IMR-90 (cell line): Measurements from ENCODE around the gene DLX2. TPM values are rescaled to one million over a fixed set of nuclear protein-coding genes. Genes with fewer than 3 reads are reported as not detected.

Experiments
- ATAC-seq: fragments of 200-7000 bp; cut with Tn5 transposase; 2 replicates; pipeline ENCODE4 v1.9.1; 2020; ENCODE audit warnings: low read depth, mild to moderate bottlenecking, moderate library complexity
- BruUV-seq: library from RNA; stranded (reverse); fragments of 400-500 nt; replicated peaks from 2 replicates; lab custom pipeline; 2021; lab: Mats Ljungman, UMichigan
- CTCF ChIA-PET: fragments of 300-600 bp; formaldehyde crosslinking; extraction: SDS; loops from one replicate; lab custom pipeline; 2021; ENCODE audit warnings: antibody characterized with exemption; lab: Yijun Ruan, JAX
- POLR2A ChIA-PET: fragments of 300-600 bp; sonication (Branson Sonifier 250); formaldehyde crosslinking; loops from one replicate; lab custom pipeline; 2022; ENCODE audit warnings: antibody characterized with exemption; ENCODE audit not compliant: unreplicated experiment; lab: Charles Lee
- DNase-seq: peaks from one replicate; pipeline ENCODE4 v3.0.0; 2013
- H2AFZ ChIP-seq: replicated peaks from 2 replicates; pipeline ENCODE3; 2013; ENCODE audit warnings: low read length, mild to moderate bottlenecking; ENCODE audit not compliant: poor library complexity
- H2AK5ac ChIP-seq: 2 replicates; pipeline ENCODE4 v1.6.1; 2013; ENCODE audit warnings: low read depth, low read length, inconsistent platforms
- H2AK9ac ChIP-seq: replicated peaks from 2 replicates; pipeline ENCODE3; 2013; ENCODE audit warnings: mild to moderate bottlenecking, low read depth, low read length, moderate library complexity; ENCODE audit not compliant: poor library complexity
- H2BK120ac ChIP-seq: 2 replicates; pipeline ENCODE4 v1.6.1; 2013; ENCODE audit warnings: low read depth, low read length, inconsistent platforms
- H2BK15ac ChIP-seq: 3 replicates; pipeline ENCODE4 v1.6.1; 2013; ENCODE audit warnings: low read depth, low read length, inconsistent platforms
- H2BK20ac ChIP-seq: 2 replicates; pipeline ENCODE4 v1.6.1; 2013; ENCODE audit warnings: low read depth, mild to moderate bottlenecking, inconsistent platforms, low read length, moderate library complexity
- H2BK5ac ChIP-seq: 2 replicates; pipeline ENCODE4 v1.6.1; 2013; ENCODE audit warnings: mild to moderate bottlenecking, low read depth, low read length, inconsistent platforms; ENCODE audit not compliant: poor library complexity, severe bottlenecking
- H3K14ac ChIP-seq: replicated peaks from 2 replicates; pipeline ENCODE4 v1.6.1; 2013; ENCODE audit warnings: low read depth, low read length, inconsistent platforms
- H3K18ac ChIP-seq: 2 replicates; pipeline ENCODE4 v1.6.1; 2013; ENCODE audit warnings: low read depth, low read length, control low read depth
- H3K23ac ChIP-seq: 2 replicates; pipeline ENCODE4 v1.6.1; 2013; ENCODE audit warnings: low read depth, low read length, inconsistent platforms
- H3K27ac ChIP-seq: 2 replicates; pipeline ENCODE4 v1.5.1; 2013; ENCODE audit warnings: mild to moderate bottlenecking, control low read depth, low read length; ENCODE audit not compliant: insufficient read depth
- H3K27me3 ChIP-seq: 2 replicates; pipeline ENCODE4 v1.6.1; 2013; ENCODE audit warnings: low read length; ENCODE audit not compliant: control insufficient read depth, insufficient read depth
- H3K36me3 ChIP-seq: 2 replicates; pipeline ENCODE4 v1.6.1; 2013; ENCODE audit warnings: low read length, mixed read lengths; ENCODE audit not compliant: control insufficient read depth, insufficient read depth
- H3K4ac ChIP-seq: 2 replicates; pipeline ENCODE4 v1.6.1; 2013; ENCODE audit warnings: low read depth, low read length, inconsistent platforms
- H3K4me1 ChIP-seq: 2 replicates; pipeline ENCODE4 v1.6.1; 2013; ENCODE audit warnings: low read length, mixed read lengths; ENCODE audit not compliant: control insufficient read depth, insufficient read depth
- H3K4me2 ChIP-seq: 2 replicates; pipeline ENCODE4 v1.6.1; 2013; ENCODE audit warnings: low read depth, mild to moderate bottlenecking, control low read depth, low read length, moderate library complexity
- H3K4me3 ChIP-seq: 2 replicates; pipeline ENCODE4 v1.5.1; 2013; ENCODE audit warnings: low read depth, mild to moderate bottlenecking, control low read depth, low read length, moderate library complexity; ENCODE audit not compliant: insufficient read depth
- H3K56ac ChIP-seq: 2 replicates; pipeline ENCODE4 v1.6.1; 2013; ENCODE audit warnings: low read length, inconsistent platforms; ENCODE audit not compliant: insufficient read depth; ENCODE audit errors: extremely low read depth
- H3K79me1 ChIP-seq, 2 experiments: 2 replicates each; pipeline ENCODE4 v1.6.1; 2013; ENCODE audit warnings: low read length in 2 of 2, inconsistent platforms in 1 of 2, low read depth in 1 of 2
- H3K9ac ChIP-seq: 2 replicates; pipeline ENCODE4 v1.6.1; 2013; ENCODE audit warnings: low read depth, low read length, control low read depth
- H3K9me1 ChIP-seq: 2 replicates; pipeline ENCODE4 v1.6.1; 2013; ENCODE audit warnings: low read length, inconsistent platforms; ENCODE audit not compliant: insufficient read depth
- H3K9me3 ChIP-seq: 2 replicates; pipeline ENCODE4 v1.6.1; 2013; ENCODE audit warnings: low read length; ENCODE audit not compliant: control insufficient read depth, insufficient read depth
- H4K20me1 ChIP-seq: 2 replicates; pipeline ENCODE4 v1.6.1; 2013; ENCODE audit warnings: low read length, inconsistent platforms; ENCODE audit not compliant: insufficient read depth
- H4K5ac ChIP-seq: 2 replicates; pipeline ENCODE4 v1.6.1; 2013; ENCODE audit warnings: mild to moderate bottlenecking, low read depth, low read length, control low read depth
- H4K8ac ChIP-seq, 2 experiments: 2 replicates each; pipeline ENCODE4 v1.6.1; 2013; ENCODE audit warnings: low read depth in 2 of 2, low read length in 2 of 2, control low read depth in 1 of 2, inconsistent platforms in 1 of 2
- H4K91ac ChIP-seq: 2 replicates; pipeline ENCODE4 v1.6.1; 2013; ENCODE audit warnings: low read depth, low read length, inconsistent platforms; ENCODE audit not compliant: insufficient read depth
- BHLHE40 ChIP-seq: fragments of 150-350 bp; IDR thresholded peaks from 2 replicates; pipeline ENCODE4 v1.6.1; 2016; ENCODE audit warnings: mild to moderate bottlenecking, low read depth, low read length
- CEBPB ChIP-seq: IDR thresholded peaks from 2 replicates; pipeline ENCODE4 v1.6.1; 2012; ENCODE audit warnings: low read depth, low read length, improper control_type of control experiment
- CHD1 ChIP-seq: IDR thresholded peaks from 2 replicates; pipeline ENCODE4 v1.6.1; 2012; ENCODE audit warnings: low read depth, low read length, improper control_type of control experiment
- FOS ChIP-seq: fragments of 150-350 bp; IDR thresholded peaks from 2 replicates; pipeline ENCODE4 v1.6.1; 2016; ENCODE audit warnings: low read depth, low read length
- MAZ ChIP-seq: IDR thresholded peaks from 2 replicates; pipeline ENCODE4 v1.6.1; 2012; ENCODE audit warnings: low read depth, mild to moderate bottlenecking, low read length, improper control_type of control experiment, moderate library complexity, borderline replicate concordance
- RAD21 ChIP-seq: IDR thresholded peaks from 2 replicates; pipeline ENCODE4 v1.6.1; 2012; ENCODE audit warnings: low read length, improper control_type of control experiment
- RFX5 ChIP-seq: IDR thresholded peaks from 2 replicates; pipeline ENCODE4 v1.8.0; 2012; ENCODE audit warnings: low read depth, mild to moderate bottlenecking, low read length, moderate library complexity
- WGBS, 2 experiments: methylation state at CpG; one replicate each; pipeline versions ENCODE4 v1.1.5 to v1.1.7; 2013; ENCODE audit warnings: missing lambda C conversion rate in 2 of 2; ENCODE audit not compliant: insufficient read length in 1 of 2; ENCODE audit errors: extremely low coverage in 2 of 2; 5-methylcytosine and 5-hydroxymethylcytosine counted together
- dilution Hi-C: fragments of 300-500 bp; cut with HindIII; formaldehyde crosslinking; loops from one replicate; pipeline ENCODE4 v1.14.3; 2018; ENCODE audit warnings: low sequenced_read_pairs; ENCODE audit not compliant: unreplicated experiment
- in situ Hi-C: fragments of 300-500 bp; cut with MboI; formaldehyde crosslinking; loops from 3 replicates; pipeline ENCODE4 v1.14.3; 2019; ENCODE audit warnings: low sequenced_read_pairs, inconsistent platforms, mixed read lengths
- intact Hi-C: fragments of 100-400 bp; cut with micrococcal nuclease; formaldehyde crosslinking; loops from 2 replicates; pipeline ENCODE4 v1.10.0; 2022
- polyA plus RNA-seq, 3 experiments: library from polyadenylated mRNA; depleted of rRNA; stranded (reverse); fragments of >200 nt; gene quantifications; 2 replicates each; pipeline ENCODE4 v1.2.3, GENCODE V29; 2012; ENCODE audit warnings: low replicate concordance in 1 of 3
- total RNA-seq: library from RNA; depleted of rRNA; stranded (reverse); fragments of >200 nt; gene quantifications from 2 replicates; pipeline ENCODE4 v1.2.3, GENCODE V29; 2012
- TF ChIP-seq, protein P1 (sequence below): fragments of 150-350 bp; IDR thresholded peaks from 2 replicates; pipeline ENCODE4 v1.6.1; 2017; ENCODE audit warnings: mild to moderate bottlenecking, antibody characterized with exemption, low read length, low read depth

Gene DLX2
- total and polyA plus RNA-seq, 2 of the 4 experiments (the other 2 are of a cell fraction): 0.38 TPM; not detected in 1

DNA sequence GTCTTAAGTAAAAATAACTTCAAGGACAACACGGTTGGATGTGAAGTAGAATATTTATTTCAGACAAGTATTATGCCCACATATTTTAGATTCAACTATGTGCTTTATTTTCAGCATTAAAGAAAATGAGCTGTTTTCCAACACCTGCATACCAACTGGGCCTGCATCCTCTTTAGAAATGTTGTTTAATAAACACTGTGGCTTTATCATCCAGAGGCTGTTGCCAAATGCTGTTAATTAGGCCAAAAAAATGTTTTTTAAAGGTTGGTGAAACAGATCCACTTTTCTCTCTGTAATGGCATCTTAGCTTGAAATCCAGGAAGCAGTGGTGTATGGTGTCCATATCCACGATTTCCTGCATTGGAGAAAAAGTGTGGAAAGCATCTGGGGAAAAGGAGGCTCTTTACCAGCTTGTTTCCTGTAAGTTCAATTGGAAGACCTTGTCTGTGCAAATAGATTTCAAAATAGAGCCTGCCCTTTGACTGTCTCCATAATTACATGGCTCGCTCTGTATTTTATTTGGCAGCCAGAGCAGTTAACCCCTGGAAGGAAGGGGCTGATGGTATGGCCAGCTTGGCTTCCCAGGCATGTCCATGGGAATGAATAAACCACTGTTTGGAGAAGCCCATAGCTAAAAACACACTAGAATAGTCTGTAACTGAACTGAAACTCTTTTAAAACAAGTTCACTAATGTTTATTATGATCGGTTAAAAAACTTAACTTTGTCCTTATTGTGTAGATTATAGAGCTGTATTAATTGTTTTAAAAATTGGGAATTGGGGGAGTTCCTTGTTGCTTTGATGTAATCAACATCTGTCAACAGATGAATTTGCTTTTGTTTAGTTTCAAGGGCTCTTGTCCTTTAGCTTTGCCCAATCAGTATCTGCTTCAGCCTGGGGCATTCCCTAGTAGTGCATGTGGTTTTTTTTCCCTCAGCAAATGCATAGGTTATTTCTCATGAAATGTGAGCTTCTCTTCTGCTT is 50.4 kb downstream of the DLX2 start (continued):
- TF ChIP-seq RAD21 (no peak), BHLHE40 (no peak)

DNA sequence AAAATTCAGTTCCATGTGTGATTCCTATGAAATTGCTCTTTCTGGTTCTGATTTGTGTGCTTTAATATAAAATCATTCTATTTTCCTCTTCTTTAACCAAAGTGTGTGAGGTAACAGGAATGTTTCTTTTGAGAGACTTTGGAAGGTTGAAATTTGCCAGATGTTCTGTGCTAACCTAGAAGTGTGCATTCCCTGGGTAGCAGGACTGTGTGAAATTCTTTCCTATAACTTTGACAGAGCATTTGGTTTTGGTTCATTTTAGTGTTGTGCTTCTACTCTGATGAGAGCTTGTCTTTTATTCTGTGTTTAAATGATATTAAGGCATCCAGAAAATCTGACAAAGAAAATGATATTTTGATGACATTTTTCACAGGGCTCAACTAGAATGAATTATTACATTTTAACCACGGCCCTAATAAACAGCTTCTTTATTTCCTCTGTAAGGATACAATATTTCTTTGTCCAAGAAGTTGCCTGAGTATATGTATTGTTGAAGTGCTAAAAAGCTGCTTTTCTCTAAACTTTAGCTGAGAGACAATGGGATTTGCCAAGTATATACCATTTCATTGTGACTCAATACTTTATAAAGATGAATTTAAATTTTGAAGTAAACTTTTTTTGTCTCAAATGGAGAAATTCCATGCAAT is 52.1 kb downstream of the DLX2 start:
- no peaks in the 10 kb centered on the region for H3K27me3 ChIP-seq
- no peak overlapping the region for H3K4ac ChIP-seq
- H3K4me2 ChIP-seq: no peak overlapping the region
- H3K23ac ChIP-seq: no peak overlapping the region
- no peak overlapping the region for H4K91ac ChIP-seq
- BruUV-seq: no TSS peak
- H4K20me1 ChIP-seq: no peaks in the 10 kb centered on the region
- WGBS, 2 experiments: no CpG with 5 or more reads among the region's 1 CpG
- H2AFZ ChIP-seq: no peak overlapping the region
- no peak for ATAC-seq
- H2BK20ac ChIP-seq: no peak overlapping the region
- no peak overlapping the region for H2AK5ac ChIP-seq
- H3K18ac ChIP-seq: no peak overlapping the region
- no peaks in the 10 kb centered on the region for H3K36me3 ChIP-seq
- H3K4me3 ChIP-seq: no peak overlapping the region
- intact Hi-C loops (no loop called here), dilution Hi-C loops (no loop called here), in situ Hi-C loops (no loop called here)
- H2BK15ac ChIP-seq: no peak overlapping the region
- no peaks in the 10 kb centered on the region for H3K9me3 ChIP-seq
- no peak overlapping the region for H3K14ac ChIP-seq
- H3K9me1 ChIP-seq: 0 out of 2 replicates have a peak, but pooled peaks cover 4% of the 10 kb centered on the region
- no peak overlapping the region for H4K5ac ChIP-seq
- no peak overlapping the region for H3K9ac ChIP-seq
- no peak overlapping the region for H2BK5ac ChIP-seq
- H3K79me1 ChIP-seq: no peaks in the 10 kb centered on the region
- H3K4me1 ChIP-seq: peaks cover 5% of the 10 kb centered on the region
- H3K56ac ChIP-seq: no peak overlapping the region
- no peak overlapping the region for H2BK120ac ChIP-seq
- POLR2A ChIA-PET: no interaction called here
- CTCF ChIA-PET: no interaction called here
- no peak overlapping the region for H3K27ac ChIP-seq
- TF ChIP-seq, protein P1, sequence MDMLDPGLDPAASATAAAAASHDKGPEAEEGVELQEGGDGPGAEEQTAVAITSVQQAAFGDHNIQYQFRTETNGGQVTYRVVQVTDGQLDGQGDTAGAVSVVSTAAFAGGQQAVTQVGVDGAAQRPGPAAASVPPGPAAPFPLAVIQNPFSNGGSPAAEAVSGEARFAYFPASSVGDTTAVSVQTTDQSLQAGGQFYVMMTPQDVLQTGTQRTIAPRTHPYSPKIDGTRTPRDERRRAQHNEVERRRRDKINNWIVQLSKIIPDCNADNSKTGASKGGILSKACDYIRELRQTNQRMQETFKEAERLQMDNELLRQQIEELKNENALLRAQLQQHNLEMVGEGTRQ: no peak
- TF ChIP-seq RFX5: no peak
- no peak for TF ChIP-seq CEBPB
- no peak for TF ChIP-seq FOS
- TF ChIP-seq CHD1: no peak
- TF ChIP-seq BHLHE40: no peak
- TF ChIP-seq MAZ: no peak
- no peak overlapping the region for H2AK9ac ChIP-seq
- no peak for DNase-seq
- no peak overlapping the region for H4K8ac ChIP-seq
